Activated T-helper 17 cell treated with anti-CD3 and anti-CD28 coated beads, Interleukin-2, amount 50 U/mL, for 72 hours (primary cell): ENCODE data around the gene KIRREL3. TPM values are rescaled to one million over a fixed set of nuclear protein-coding genes. Genes with fewer than 3 reads are reported as not detected.

ENCODE experiments used
- ATAC-seq: fragments of 150-1000 bp; cut with Tn5 transposase; replicated peaks from 2 replicates; pipeline ENCODE4 v1.10.0; 2021; ENCODE audit warnings: mild to moderate bottlenecking, moderate library complexity
- H3K27ac Mint-ChIP-seq: one replicate; pipeline ENCODE4 v1.8.0; 2022; ENCODE audit warnings: mixed read lengths
- H3K27me3 Mint-ChIP-seq: one replicate; pipeline ENCODE4 v1.8.0; 2022; ENCODE audit warnings: mixed read lengths
- H3K36me3 Mint-ChIP-seq: one replicate; pipeline ENCODE4 v1.8.0; 2022; ENCODE audit warnings: low read depth, mild to moderate bottlenecking, mixed read lengths
- H3K4me1 Mint-ChIP-seq: one replicate; pipeline ENCODE4 v1.8.0; 2022; ENCODE audit warnings: mixed read lengths
- H3K4me3 Mint-ChIP-seq: one replicate; pipeline ENCODE4 v1.8.0; 2022; ENCODE audit warnings: mild to moderate bottlenecking, mixed read lengths
- H3K9me3 Mint-ChIP-seq: one replicate; pipeline ENCODE4 v1.8.0; 2022; ENCODE audit warnings: mixed read lengths
- total RNA-seq, 2 donors: library from RNA; stranded (reverse); gene quantifications; one replicate each; pipeline ENCODE4 v1.2.3, GENCODE V29; 2022

The KIRREL3 gene
- total RNA-seq, 2 donors from 2014 or later, result not detected

- no peak for ATAC-seq
These were observed 209.1 kb downstream of the KIRREL3 start for GRCh38 chr11:126791446-126791845.

DNA sequence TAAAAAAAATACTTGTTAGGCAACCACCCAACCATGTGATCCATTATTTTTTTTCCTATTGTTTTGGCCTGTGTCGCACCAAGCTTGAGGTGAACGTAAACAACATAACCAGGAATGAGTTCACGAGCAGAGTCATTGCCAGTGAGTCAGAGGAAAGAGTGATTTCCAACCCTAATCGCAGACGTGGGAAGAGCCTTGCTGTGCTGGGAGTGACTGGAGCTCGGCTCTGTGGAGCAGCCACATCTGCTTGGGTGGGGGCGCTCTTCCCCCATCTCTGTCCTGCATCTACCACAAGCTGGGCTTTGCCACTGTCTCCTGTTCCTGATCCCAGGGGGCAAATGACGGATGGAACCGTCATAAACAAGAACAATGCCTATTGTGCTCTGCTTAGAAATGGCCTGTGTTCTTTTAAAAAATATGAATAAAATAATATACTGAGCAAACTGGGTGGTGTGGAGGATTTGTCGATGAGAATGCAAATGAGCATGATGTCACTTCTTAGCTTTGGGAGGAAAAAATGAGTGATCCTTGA, 210.0 kb downstream of the KIRREL3 start:
- Mint-ChIP-seq H3K27ac (no peak overlapping the region), H3K36me3 (no peaks in the 10 kb centered on the region), H3K4me3 (no peak overlapping the region), H3K27me3 (peaks cover 5% of the 10 kb centered on the region), H3K9me3 (peaks cover 6% of the 10 kb centered on the region), H3K4me1 (no peaks in the 10 kb centered on the region)
- no peak for ATAC-seq

More at GRCh38 chr11:126791446-126791845, 209.1 kb downstream of the KIRREL3 start:
- no peaks in the 10 kb centered on the region for H3K36me3 Mint-ChIP-seq
- peaks cover 6% of the 10 kb centered on the region for H3K9me3 Mint-ChIP-seq
- no peak overlapping the region for H3K4me3 Mint-ChIP-seq
- H3K4me1 Mint-ChIP-seq, result no peaks in the 10 kb centered on the region
- H3K27me3 Mint-ChIP-seq, result peaks cover 5% of the 10 kb centered on the region
- H3K27ac Mint-ChIP-seq, result no peak overlapping the region

DNA sequence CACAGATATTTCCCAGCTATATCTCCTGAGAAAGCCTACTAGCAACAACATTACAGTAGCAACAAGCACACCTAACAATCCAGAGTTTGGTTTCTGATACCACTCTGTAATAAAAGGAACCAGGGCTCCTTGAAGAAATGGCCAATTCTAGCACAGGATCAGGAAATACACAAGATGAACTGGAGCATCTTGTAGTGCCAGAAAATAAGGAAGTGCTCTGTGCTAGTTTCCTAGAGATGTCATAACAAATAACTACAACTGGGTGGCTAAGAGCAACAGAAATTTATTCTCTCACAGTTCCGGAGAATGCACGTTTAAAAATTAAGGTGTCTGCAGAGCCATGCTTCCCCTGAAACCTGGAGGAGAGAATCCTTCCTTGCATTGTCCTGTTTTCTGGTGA, 217.8 kb downstream of the KIRREL3 start:
- H3K36me3 Mint-ChIP-seq, result no peaks in the 10 kb centered on the region
- no peaks in the 10 kb centered on the region for H3K9me3 Mint-ChIP-seq
- peaks cover 29% of the 10 kb centered on the region for H3K27me3 Mint-ChIP-seq
- H3K4me3 Mint-ChIP-seq, result no peak overlapping the region
- no peaks in the 10 kb centered on the region for H3K4me1 Mint-ChIP-seq
- no peak for ATAC-seq
- H3K27ac Mint-ChIP-seq, result no peak overlapping the region

- ATAC-seq, result no peak
- no peaks in the 10 kb centered on the region for H3K9me3 Mint-ChIP-seq
- no peak overlapping the region for H3K27ac Mint-ChIP-seq
- H3K27me3 Mint-ChIP-seq, result peaks cover 29% of the 10 kb centered on the region
- no peak overlapping the region for H3K4me3 Mint-ChIP-seq
- H3K4me1 Mint-ChIP-seq, result no peaks in the 10 kb centered on the region
- no peaks in the 10 kb centered on the region for H3K36me3 Mint-ChIP-seq
These were observed 218.6 kb downstream of the KIRREL3 start for GRCh38 chr11:126781942-126782341.

GRCh38 chr11:126776119-126776518, 224.5 kb downstream of the KIRREL3 start:
- Mint-ChIP-seq H3K36me3 (no peaks in the 10 kb centered on the region), H3K27me3 (peaks cover 19% of the 10 kb centered on the region), H3K4me1 (no peaks in the 10 kb centered on the region), H3K27ac (no peak overlapping the region), H3K4me3 (no peak overlapping the region), H3K9me3 (no peaks in the 10 kb centered on the region)
- ATAC-seq, result no peak

DNA sequence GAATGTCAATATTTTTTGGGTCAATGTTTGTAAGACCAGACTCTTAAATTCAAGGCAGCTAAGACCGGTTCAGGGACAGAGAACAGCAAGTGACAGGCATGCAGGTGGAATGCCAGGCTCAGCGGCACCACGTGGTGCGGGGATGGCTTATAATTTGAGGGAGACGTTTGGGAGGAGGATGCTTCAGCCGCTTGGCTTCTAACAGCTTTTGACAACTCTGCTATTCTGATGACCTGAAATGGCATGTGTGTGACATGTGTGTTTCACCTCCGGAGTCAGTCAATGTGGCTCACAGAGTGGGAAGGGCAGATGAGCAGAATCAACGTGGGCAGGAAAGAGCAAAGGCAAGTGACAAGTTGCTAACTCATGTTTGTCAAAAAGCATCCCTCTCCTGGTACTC, 228.3 kb downstream of the KIRREL3 start:
- ATAC-seq, result no peak
- Mint-ChIP-seq H3K9me3 (peaks cover 5% of the 10 kb centered on the region), H3K27me3 (peaks cover 3% of the 10 kb centered on the region), H3K4me3 (no peak overlapping the region), H3K4me1 (no peaks in the 10 kb centered on the region), H3K27ac (no peak overlapping the region), H3K36me3 (no peaks in the 10 kb centered on the region)

- peaks cover 3% of the 10 kb centered on the region for H3K27me3 Mint-ChIP-seq
- H3K4me1 Mint-ChIP-seq, result no peaks in the 10 kb centered on the region
- no peak for ATAC-seq
- no peak overlapping the region for H3K27ac Mint-ChIP-seq
- H3K9me3 Mint-ChIP-seq, result peaks cover 5% of the 10 kb centered on the region
- H3K36me3 Mint-ChIP-seq, result no peaks in the 10 kb centered on the region
- no peak overlapping the region for H3K4me3 Mint-ChIP-seq
These were observed 231.9 kb downstream of the KIRREL3 start for GRCh38 chr11:126768702-126769101.

- no peak overlapping the region for H3K4me3 Mint-ChIP-seq
- no peak overlapping the region for H3K27ac Mint-ChIP-seq
- no peaks in the 10 kb centered on the region for H3K36me3 Mint-ChIP-seq
- ATAC-seq, result no peak
- peaks cover 4% of the 10 kb centered on the region for H3K27me3 Mint-ChIP-seq
- H3K9me3 Mint-ChIP-seq, result peaks cover 5% of the 10 kb centered on the region
- no peaks in the 10 kb centered on the region for H3K4me1 Mint-ChIP-seq
These were observed 234.1 kb downstream of the KIRREL3 start for GRCh38 chr11:126766440-126766839.

- H3K27me3 Mint-ChIP-seq, result peaks cover 4% of the 10 kb centered on the region
- no peak for ATAC-seq
- no peak overlapping the region for H3K27ac Mint-ChIP-seq
- H3K36me3 Mint-ChIP-seq, result no peaks in the 10 kb centered on the region
- peaks cover 7% of the 10 kb centered on the region for H3K9me3 Mint-ChIP-seq
- H3K4me3 Mint-ChIP-seq, result no peak overlapping the region
- H3K4me1 Mint-ChIP-seq, result no peaks in the 10 kb centered on the region
These were observed 235.4 kb downstream of the KIRREL3 start for GRCh38 chr11:126765196-126765595.

GRCh38 chr11:126764231-126764630, 236.3 kb downstream of the KIRREL3 start:
- H3K27me3 Mint-ChIP-seq, result peaks cover 4% of the 10 kb centered on the region
- no peak overlapping the region for H3K4me3 Mint-ChIP-seq
- H3K27ac Mint-ChIP-seq, result no peak overlapping the region
- peaks cover 8% of the 10 kb centered on the region for H3K9me3 Mint-ChIP-seq
- no peaks in the 10 kb centered on the region for H3K4me1 Mint-ChIP-seq
- ATAC-seq, result no peak
- no peaks in the 10 kb centered on the region for H3K36me3 Mint-ChIP-seq

DNA sequence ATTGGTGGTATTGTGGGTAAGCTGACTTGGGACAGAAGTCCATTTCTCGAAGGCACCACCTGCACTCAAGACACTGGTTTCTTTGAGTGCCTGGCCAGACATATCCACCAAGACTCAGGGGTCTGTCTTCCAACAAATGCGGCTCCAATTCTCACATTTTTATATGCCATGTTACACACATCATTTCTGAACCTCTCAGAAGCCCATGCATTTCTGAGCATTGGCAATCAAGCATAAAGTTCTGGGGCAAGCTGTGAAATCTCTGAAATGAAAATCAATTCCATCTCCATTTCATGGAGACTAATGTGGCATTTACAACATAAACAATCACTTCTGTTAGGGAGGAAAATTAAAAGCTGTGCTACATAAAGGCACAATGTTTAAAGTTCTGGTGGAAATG, 243.7 kb downstream of the KIRREL3 start:
- Mint-ChIP-seq H3K9me3 (peaks cover 3% of the 10 kb centered on the region), H3K4me1 (no peaks in the 10 kb centered on the region), H3K36me3 (no peaks in the 10 kb centered on the region), H3K4me3 (no peak overlapping the region), H3K27ac (no peak overlapping the region), H3K27me3 (peaks cover 7% of the 10 kb centered on the region)
- ATAC-seq, result no peak

- peaks cover 7% of the 10 kb centered on the region for H3K27me3 Mint-ChIP-seq
- H3K27ac Mint-ChIP-seq, result no peak overlapping the region
- peaks cover 3% of the 10 kb centered on the region for H3K9me3 Mint-ChIP-seq
- no peaks in the 10 kb centered on the region for H3K36me3 Mint-ChIP-seq
- no peak overlapping the region for H3K4me3 Mint-ChIP-seq
- ATAC-seq, result no peak
- H3K4me1 Mint-ChIP-seq, result no peaks in the 10 kb centered on the region
These were observed 244.1 kb downstream of the KIRREL3 start for GRCh38 chr11:126756421-126756820.

GRCh38 chr11:126755526-126755925, 245.0 kb downstream of the KIRREL3 start:
- H3K36me3 Mint-ChIP-seq, result no peaks in the 10 kb centered on the region
- ATAC-seq, result no peak
- H3K9me3 Mint-ChIP-seq, result peaks cover 3% of the 10 kb centered on the region
- H3K4me1 Mint-ChIP-seq, result no peaks in the 10 kb centered on the region
- H3K4me3 Mint-ChIP-seq, result no peak overlapping the region
- H3K27me3 Mint-ChIP-seq, result peaks cover 7% of the 10 kb centered on the region
- H3K27ac Mint-ChIP-seq, result no peak overlapping the region

GRCh38 chr11:126754591-126755426, 245.8 kb downstream of the KIRREL3 start:
- Mint-ChIP-seq H3K4me1 (no peaks in the 10 kb centered on the region), H3K4me3 (no peak overlapping the region), H3K9me3 (no peaks in the 10 kb centered on the region), H3K27me3 (peaks cover 7% of the 10 kb centered on the region), H3K27ac (no peak overlapping the region), H3K36me3 (no peaks in the 10 kb centered on the region)
- no peak for ATAC-seq

DNA sequence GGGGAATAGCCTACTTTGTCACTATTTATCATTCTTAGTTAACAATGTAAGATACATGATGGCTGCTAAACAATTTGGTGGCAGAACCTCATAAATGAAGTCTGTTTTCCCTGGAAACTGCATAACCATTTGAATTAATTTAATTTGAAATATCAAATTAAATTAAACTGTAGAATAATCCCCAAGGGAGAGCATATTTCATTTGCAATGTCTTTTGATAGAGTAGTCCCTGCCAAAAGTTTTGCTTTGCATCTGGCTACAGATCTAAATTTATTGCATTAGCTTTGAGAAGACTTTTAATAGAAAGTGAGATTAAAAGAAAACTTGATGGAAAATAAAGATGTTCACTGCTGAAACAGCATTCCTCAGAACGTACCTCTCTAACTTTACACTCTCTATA, 246.6 kb downstream of the KIRREL3 start:
- H3K4me3 Mint-ChIP-seq, result no peak overlapping the region

More for the DNA sequence above, 246.6 kb downstream of the KIRREL3 start:
- no peak for ATAC-seq
- Mint-ChIP-seq H3K27ac (no peak overlapping the region), H3K27me3 (peaks cover 10% of the 10 kb centered on the region), H3K9me3 (no peaks in the 10 kb centered on the region), H3K4me1 (no peaks in the 10 kb centered on the region), H3K36me3 (no peaks in the 10 kb centered on the region)
